Measurements from ENCODE around the gene IL2RA.
"Not testable (repeated sequence)": the region's sequence is repeated elsewhere in the genome, so short reads cannot be mapped to it uniquely, and the experiment has no call there.

Gene IL2RA

GRCh38 chr10:6062101-6062771 lies at the start of gene IL2RA:
Gene IL2RA, minus strand, starts transcription at chr10:6062367. Its CDS starts 216 bp downstream, at chr10:6062151.
- H3K27me3 ChIP-seq (ENCODE audit: insufficient read depth, low read depth, severe bottlenecking), result peaks cover 12% of the 10 kb centered on the region
- no peaks in the 10 kb centered on the region for H3K36me3 ChIP-seq
- H3K9me3 ChIP-seq (ENCODE audit: severe bottlenecking), result no peaks in the 10 kb centered on the region
- DNase-seq, result no peak
- TF ChIP-seq, protein P1, sequence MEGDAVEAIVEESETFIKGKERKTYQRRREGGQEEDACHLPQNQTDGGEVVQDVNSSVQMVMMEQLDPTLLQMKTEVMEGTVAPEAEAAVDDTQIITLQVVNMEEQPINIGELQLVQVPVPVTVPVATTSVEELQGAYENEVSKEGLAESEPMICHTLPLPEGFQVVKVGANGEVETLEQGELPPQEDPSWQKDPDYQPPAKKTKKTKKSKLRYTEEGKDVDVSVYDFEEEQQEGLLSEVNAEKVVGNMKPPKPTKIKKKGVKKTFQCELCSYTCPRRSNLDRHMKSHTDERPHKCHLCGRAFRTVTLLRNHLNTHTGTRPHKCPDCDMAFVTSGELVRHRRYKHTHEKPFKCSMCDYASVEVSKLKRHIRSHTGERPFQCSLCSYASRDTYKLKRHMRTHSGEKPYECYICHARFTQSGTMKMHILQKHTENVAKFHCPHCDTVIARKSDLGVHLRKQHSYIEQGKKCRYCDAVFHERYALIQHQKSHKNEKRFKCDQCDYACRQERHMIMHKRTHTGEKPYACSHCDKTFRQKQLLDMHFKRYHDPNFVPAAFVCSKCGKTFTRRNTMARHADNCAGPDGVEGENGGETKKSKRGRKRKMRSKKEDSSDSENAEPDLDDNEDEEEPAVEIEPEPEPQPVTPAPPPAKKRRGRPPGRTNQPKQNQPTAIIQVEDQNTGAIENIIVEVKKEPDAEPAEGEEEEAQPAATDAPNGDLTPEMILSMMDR (IDR thresholded peaks at IDR 0.05; ENCODE audit: low read depth, low read length), result no peak
- H3K4me3 ChIP-seq (ENCODE audit: low read depth, low read length), result no peak within 1 kb of the TSS
- H3K27ac ChIP-seq, result no peak within 1 kb of the TSS

DNA sequence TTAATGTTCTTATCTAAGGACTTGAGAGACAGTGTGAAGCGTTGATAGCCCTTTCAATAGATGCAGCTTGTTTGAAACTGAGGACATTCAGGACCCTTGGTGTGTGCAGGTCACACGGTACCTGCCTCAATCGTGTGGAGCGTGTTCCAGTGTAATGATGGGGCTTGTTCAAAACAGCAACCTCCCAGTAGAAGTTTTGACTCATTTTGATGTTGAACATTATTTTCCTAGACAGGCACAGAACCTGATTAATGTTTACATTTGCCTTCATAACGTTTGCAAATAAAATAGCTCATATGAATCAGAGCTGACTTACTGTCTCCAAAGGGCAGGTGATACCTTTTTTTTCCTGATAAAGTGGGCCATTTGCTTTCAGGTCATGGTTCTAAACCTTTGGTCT lies 48.0 kb upstream of the IL2RA start:
- TF ChIP-seq, protein P1 (IDR thresholded peaks at IDR 0.05; ENCODE audit: low read depth, low read length), result no peak
- Histone ChIP-seq H3K27me3 (ENCODE audit: insufficient read depth, low read depth, severe bottlenecking) (no peaks in the 10 kb centered on the region), H3K36me3 (peaks cover 26% of the 10 kb centered on the region), H3K27ac (no peak overlapping the region), H3K4me3 (ENCODE audit: low read depth, low read length) (no peak overlapping the region), H3K9me3 (ENCODE audit: severe bottlenecking) (no peaks in the 10 kb centered on the region)
- no peak for DNase-seq

- Histone ChIP-seq H3K27ac (no peak overlapping the region), H3K27me3 (ENCODE audit: insufficient read depth, low read depth, severe bottlenecking) (no peaks in the 10 kb centered on the region), H3K9me3 (ENCODE audit: severe bottlenecking) (no peaks in the 10 kb centered on the region), H3K4me3 (ENCODE audit: low read depth, low read length) (no peak overlapping the region), H3K36me3 (peaks cover 23% of the 10 kb centered on the region)
- TF ChIP-seq, protein P1 (IDR thresholded peaks at IDR 0.05; ENCODE audit: low read depth, low read length), result no peak
- DNase-seq, result no peak
Observed at GRCh38 chr10:6109444-6109775, 47.2 kb upstream of the IL2RA start.

- no peak for DNase-seq
- TF ChIP-seq, protein P1 (IDR thresholded peaks at IDR 0.05; ENCODE audit: low read depth, low read length), result no peak
- peaks cover 19% of the 10 kb centered on the region for H3K36me3 ChIP-seq
- no peaks in the 10 kb centered on the region for H3K9me3 ChIP-seq (ENCODE audit: severe bottlenecking)
- no peaks in the 10 kb centered on the region for H3K27me3 ChIP-seq (ENCODE audit: insufficient read depth, low read depth, severe bottlenecking)
- no peak overlapping the region for H3K27ac ChIP-seq
- H3K4me3 ChIP-seq (ENCODE audit: low read depth, low read length), result no peak overlapping the region
Observed at GRCh38 chr10:6108631-6109443, 46.7 kb upstream of the IL2RA start.

- H3K27ac ChIP-seq, result no peak overlapping the region
- H3K36me3 ChIP-seq, result peaks cover 19% of the 10 kb centered on the region
Observed at GRCh38 chr10:6108072-6108471, 45.9 kb upstream of the IL2RA start.

GRCh38 chr10:6107616-6108015 lies 45.4 kb upstream of the IL2RA start:
- not testable (repeated sequence) for H3K9me3 ChIP-seq (ENCODE audit: severe bottlenecking); H3K4me3 ChIP-seq (ENCODE audit: low read depth, low read length); H3K27ac ChIP-seq; DNase-seq; H3K27me3 ChIP-seq (ENCODE audit: insufficient read depth, low read depth, severe bottlenecking)
- peaks cover 19% of the 10 kb centered on the region for H3K36me3 ChIP-seq

More at GRCh38 chr10:6108072-6108471, 45.9 kb upstream of the IL2RA start:
- no peak for DNase-seq
- Histone ChIP-seq H3K4me3 (ENCODE audit: low read depth, low read length) (no peak overlapping the region), H3K9me3 (ENCODE audit: severe bottlenecking) (no peaks in the 10 kb centered on the region), H3K27me3 (ENCODE audit: insufficient read depth, low read depth, severe bottlenecking) (no peaks in the 10 kb centered on the region)
- TF ChIP-seq, protein P1 (IDR thresholded peaks at IDR 0.05; ENCODE audit: low read depth, low read length), result no peak
